Panc1 (cell line): Measurements from ENCODE around the gene MARCHF3.

Experiments
- POLR2AphosphoS5 ChIP-seq: IDR thresholded peaks from 2 replicates; pipeline ENCODE4 v1.6.1; 2012; ENCODE audit warnings: mild to moderate bottlenecking, low read depth, low read length, moderate library complexity
- SIN3A ChIP-seq: IDR thresholded peaks from 2 replicates; pipeline ENCODE4 v1.6.1; 2012; ENCODE audit warnings: low read depth, mild to moderate bottlenecking, low read length, moderate library complexity, borderline replicate concordance; ENCODE audit not compliant: insufficient read depth
- TCF7L2 ChIP-seq: IDR thresholded peaks from 2 replicates; pipeline ENCODE4 v1.6.1; 2011; ENCODE audit warnings: mild to moderate bottlenecking, low read depth, low read length, inconsistent platforms
- TF ChIP-seq, protein P1 (sequence below): fragments of 450-650 bp; IDR thresholded peaks from 2 replicates; pipeline ENCODE4 v1.5.1; 2017; ENCODE audit warnings: mild to moderate bottlenecking
- TF ChIP-seq, protein P2 (sequence below), 2 experiments: IDR thresholded peaks; 2 replicates each; pipeline ENCODE4 v1.6.1; 2011 to 2012; ENCODE audit warnings: low read depth in 2 of 2, control low read depth in 1 of 2, low read length in 1 of 2, mild to moderate bottlenecking in 1 of 2, moderate library complexity in 1 of 2; ENCODE audit not compliant: insufficient read depth in 1 of 2

DNA sequence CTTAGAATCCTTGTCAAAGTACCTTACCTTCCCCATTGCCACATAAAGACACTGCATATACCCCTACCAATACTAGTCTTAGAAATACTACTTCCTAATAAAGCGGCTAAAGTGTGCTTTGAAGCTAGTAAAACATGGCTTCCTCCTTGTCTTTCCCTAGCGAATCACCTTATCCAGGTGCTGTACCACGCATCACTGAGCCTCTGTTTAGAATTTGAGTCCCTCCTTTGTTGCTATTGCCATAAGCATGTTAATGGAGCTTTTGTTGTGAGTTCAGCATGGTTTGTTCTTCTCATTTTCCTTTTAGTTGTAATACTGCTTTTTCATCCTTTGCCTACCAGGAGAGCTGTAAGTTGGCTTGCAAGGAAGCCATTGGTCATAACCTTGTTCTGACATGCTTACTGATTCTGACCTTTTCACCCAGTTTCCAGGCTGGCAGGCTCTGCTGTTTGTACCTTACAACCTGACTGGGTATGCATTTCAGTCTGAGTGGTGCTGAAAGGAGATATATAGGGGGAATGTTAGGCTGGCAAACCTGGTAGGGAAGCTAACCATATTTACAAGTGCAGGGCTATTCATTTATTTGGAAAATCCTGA, 203.6 kb downstream of the MARCHF3 start:
- TF ChIP-seq, protein P1, sequence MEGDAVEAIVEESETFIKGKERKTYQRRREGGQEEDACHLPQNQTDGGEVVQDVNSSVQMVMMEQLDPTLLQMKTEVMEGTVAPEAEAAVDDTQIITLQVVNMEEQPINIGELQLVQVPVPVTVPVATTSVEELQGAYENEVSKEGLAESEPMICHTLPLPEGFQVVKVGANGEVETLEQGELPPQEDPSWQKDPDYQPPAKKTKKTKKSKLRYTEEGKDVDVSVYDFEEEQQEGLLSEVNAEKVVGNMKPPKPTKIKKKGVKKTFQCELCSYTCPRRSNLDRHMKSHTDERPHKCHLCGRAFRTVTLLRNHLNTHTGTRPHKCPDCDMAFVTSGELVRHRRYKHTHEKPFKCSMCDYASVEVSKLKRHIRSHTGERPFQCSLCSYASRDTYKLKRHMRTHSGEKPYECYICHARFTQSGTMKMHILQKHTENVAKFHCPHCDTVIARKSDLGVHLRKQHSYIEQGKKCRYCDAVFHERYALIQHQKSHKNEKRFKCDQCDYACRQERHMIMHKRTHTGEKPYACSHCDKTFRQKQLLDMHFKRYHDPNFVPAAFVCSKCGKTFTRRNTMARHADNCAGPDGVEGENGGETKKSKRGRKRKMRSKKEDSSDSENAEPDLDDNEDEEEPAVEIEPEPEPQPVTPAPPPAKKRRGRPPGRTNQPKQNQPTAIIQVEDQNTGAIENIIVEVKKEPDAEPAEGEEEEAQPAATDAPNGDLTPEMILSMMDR, result no peak
- TF ChIP-seq SIN3A (no peak), POLR2AphosphoS5 (no peak), TCF7L2 (no peak)
- TF ChIP-seq, protein P2, sequence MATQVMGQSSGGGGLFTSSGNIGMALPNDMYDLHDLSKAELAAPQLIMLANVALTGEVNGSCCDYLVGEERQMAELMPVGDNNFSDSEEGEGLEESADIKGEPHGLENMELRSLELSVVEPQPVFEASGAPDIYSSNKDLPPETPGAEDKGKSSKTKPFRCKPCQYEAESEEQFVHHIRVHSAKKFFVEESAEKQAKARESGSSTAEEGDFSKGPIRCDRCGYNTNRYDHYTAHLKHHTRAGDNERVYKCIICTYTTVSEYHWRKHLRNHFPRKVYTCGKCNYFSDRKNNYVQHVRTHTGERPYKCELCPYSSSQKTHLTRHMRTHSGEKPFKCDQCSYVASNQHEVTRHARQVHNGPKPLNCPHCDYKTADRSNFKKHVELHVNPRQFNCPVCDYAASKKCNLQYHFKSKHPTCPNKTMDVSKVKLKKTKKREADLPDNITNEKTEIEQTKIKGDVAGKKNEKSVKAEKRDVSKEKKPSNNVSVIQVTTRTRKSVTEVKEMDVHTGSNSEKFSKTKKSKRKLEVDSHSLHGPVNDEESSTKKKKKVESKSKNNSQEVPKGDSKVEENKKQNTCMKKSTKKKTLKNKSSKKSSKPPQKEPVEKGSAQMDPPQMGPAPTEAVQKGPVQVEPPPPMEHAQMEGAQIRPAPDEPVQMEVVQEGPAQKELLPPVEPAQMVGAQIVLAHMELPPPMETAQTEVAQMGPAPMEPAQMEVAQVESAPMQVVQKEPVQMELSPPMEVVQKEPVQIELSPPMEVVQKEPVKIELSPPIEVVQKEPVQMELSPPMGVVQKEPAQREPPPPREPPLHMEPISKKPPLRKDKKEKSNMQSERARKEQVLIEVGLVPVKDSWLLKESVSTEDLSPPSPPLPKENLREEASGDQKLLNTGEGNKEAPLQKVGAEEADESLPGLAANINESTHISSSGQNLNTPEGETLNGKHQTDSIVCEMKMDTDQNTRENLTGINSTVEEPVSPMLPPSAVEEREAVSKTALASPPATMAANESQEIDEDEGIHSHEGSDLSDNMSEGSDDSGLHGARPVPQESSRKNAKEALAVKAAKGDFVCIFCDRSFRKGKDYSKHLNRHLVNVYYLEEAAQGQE (IDR thresholded peaks at IDR 0.05; ENCODE audit: insufficient read depth in 1 of 2, low read depth in 2 of 2, low read length in 1 of 2), result no peak
